H9 (cell line): ENCODE results near the gene CACNB2. TPM values are rescaled to one million over a fixed set of nuclear protein-coding genes. Genes with fewer than 3 reads are reported as not detected.

Experiments
- DNase-seq: peaks from one replicate; pipeline ENCODE4 v3.0.0-alpha.2; 2017
- H2AFZ ChIP-seq: one replicate; pipeline ENCODE4 v1.6.1; 2013; ENCODE audit warnings: mild to moderate bottlenecking, low read length, control low read depth, moderate library complexity
- H2AK5ac ChIP-seq: 2 replicates; pipeline ENCODE4 v1.6.1; 2013; ENCODE audit warnings: low read length, control low read depth, mixed read lengths; ENCODE audit not compliant: insufficient read length
- H2BK120ac ChIP-seq: one replicate; pipeline ENCODE4 v1.6.1; 2013; ENCODE audit warnings: low read depth, mild to moderate bottlenecking, low read length, control low read depth, inconsistent platforms; ENCODE audit not compliant: poor library complexity, severe bottlenecking
- H2BK12ac ChIP-seq: 2 replicates; pipeline ENCODE4 v1.6.1; 2013; ENCODE audit warnings: low read length, control low read depth, mixed read lengths, low read depth; ENCODE audit not compliant: insufficient read length
- H2BK15ac ChIP-seq: 2 replicates; pipeline ENCODE4 v1.6.1; 2013; ENCODE audit warnings: low read depth, low read length, control low read depth
- H2BK20ac ChIP-seq: one replicate; pipeline ENCODE4 v1.6.1; 2013; ENCODE audit warnings: low read depth, mild to moderate bottlenecking, low read length, control low read depth, inconsistent platforms; ENCODE audit not compliant: poor library complexity, severe bottlenecking
- H2BK5ac ChIP-seq: 2 replicates; pipeline ENCODE4 v1.6.1; 2013; ENCODE audit warnings: low read length, control low read depth, mixed read lengths; ENCODE audit not compliant: insufficient read length
- H3K14ac ChIP-seq: 2 replicates; pipeline ENCODE4 v1.6.1; 2013; ENCODE audit warnings: low read length, control low read depth; ENCODE audit not compliant: insufficient read depth
- H3K18ac ChIP-seq: 2 replicates; pipeline ENCODE4 v1.6.1; 2013; ENCODE audit warnings: low read depth, mild to moderate bottlenecking, mixed read lengths, low read length, control low read depth; ENCODE audit not compliant: insufficient read length
- H3K23ac ChIP-seq: 2 replicates; pipeline ENCODE4 v1.6.1; 2013; ENCODE audit warnings: low read length, control low read depth, mixed read lengths, low read depth; ENCODE audit not compliant: insufficient read length
- H3K23me2 ChIP-seq: 2 replicates; pipeline ENCODE4 v1.6.1; 2013; ENCODE audit warnings: low read depth, mild to moderate bottlenecking, mixed read lengths, low read length, control low read depth; ENCODE audit not compliant: insufficient read length, poor library complexity, severe bottlenecking
- H3K27ac ChIP-seq: 2 replicates; pipeline ENCODE4 v1.5.1; 2013; ENCODE audit warnings: low read length, control low read depth, mixed read lengths, low read depth; ENCODE audit not compliant: insufficient read length
- H3K27me3 ChIP-seq: 2 replicates; pipeline ENCODE4 v1.6.1; 2013; ENCODE audit warnings: low read length, control low read depth, inconsistent platforms; ENCODE audit not compliant: insufficient read depth
- H3K4ac ChIP-seq: 2 replicates; pipeline ENCODE4 v1.6.1; 2013; ENCODE audit warnings: low read depth, mild to moderate bottlenecking, control low read depth, inconsistent platforms, low read length, moderate library complexity
- H3K4me1 ChIP-seq: 2 replicates; pipeline ENCODE4 v1.6.1; 2013; ENCODE audit warnings: low read length, control low read depth, inconsistent platforms; ENCODE audit not compliant: insufficient read depth
- H3K4me2 ChIP-seq: 2 replicates; pipeline ENCODE4 v1.6.1; 2013; ENCODE audit warnings: low read length, control low read depth, mixed read lengths; ENCODE audit not compliant: insufficient read length, insufficient read depth
- H3K56ac ChIP-seq: 2 replicates; pipeline ENCODE4 v1.6.1; 2013; ENCODE audit warnings: low read depth, mild to moderate bottlenecking, mixed read lengths, low read length, control low read depth; ENCODE audit not compliant: insufficient read length
- H3K79me1 ChIP-seq: 2 replicates; pipeline ENCODE4 v1.6.1; 2013; ENCODE audit warnings: low read depth, mild to moderate bottlenecking, moderate library complexity, low read length, control low read depth, inconsistent platforms; ENCODE audit not compliant: insufficient read depth, poor library complexity, severe bottlenecking
- H3K79me2 ChIP-seq: 2 replicates; pipeline ENCODE4 v1.6.1; 2013; ENCODE audit warnings: low read length, control low read depth, inconsistent platforms; ENCODE audit not compliant: insufficient read depth
- H3K9ac ChIP-seq: 2 replicates; pipeline ENCODE4 v1.6.1; 2013; ENCODE audit warnings: low read length, control low read depth, mixed read lengths; ENCODE audit not compliant: insufficient read length; ENCODE audit errors: extremely low read depth
- H3K9me3 ChIP-seq: one replicate; pipeline ENCODE4 v1.6.1; 2013; ENCODE audit warnings: low read depth, low read length, inconsistent platforms; ENCODE audit not compliant: control insufficient read depth
- H3T11ph ChIP-seq: one replicate; pipeline ENCODE4 v1.6.1; 2013; ENCODE audit warnings: mild to moderate bottlenecking, low read length, control low read depth, inconsistent platforms
- H4K20me1 ChIP-seq: one replicate; pipeline ENCODE4 v1.6.1; 2013; ENCODE audit not compliant: control insufficient read depth, insufficient read length, insufficient read depth
- H4K5ac ChIP-seq: 2 replicates; pipeline ENCODE4 v1.6.1; 2013; ENCODE audit warnings: low read depth, mild to moderate bottlenecking, mixed read lengths, low read length, control low read depth; ENCODE audit not compliant: insufficient read length
- H4K8ac ChIP-seq: replicated peaks from 2 replicates; pipeline ENCODE4 v1.6.1; 2013; ENCODE audit warnings: low read length, control low read depth, mixed read lengths, low read depth; ENCODE audit not compliant: insufficient read length
- H4K91ac ChIP-seq: 2 replicates; pipeline ENCODE4 v1.6.1; 2013; ENCODE audit warnings: low read depth, mild to moderate bottlenecking, moderate library complexity, mixed read lengths, low read length, control low read depth; ENCODE audit not compliant: insufficient read length
- H3K27ac Mint-ChIP-seq, 3 experiments: 2 replicates in 2 of 3; 3 replicates in 1 of 3; pipeline ENCODE4 v1.8.0; 2020 to 2021; ENCODE audit warnings: mixed read lengths in 3 of 3, mild to moderate bottlenecking in 1 of 3, moderate library complexity in 1 of 3
- H3K27me3 Mint-ChIP-seq: 2 replicates; pipeline ENCODE4 v1.8.0; 2021; ENCODE audit warnings: low read depth, mild to moderate bottlenecking, moderate library complexity, mixed read lengths
- H3K36me3 Mint-ChIP-seq, 3 experiments: 2 replicates in 2 of 3; 3 replicates in 1 of 3; pipeline ENCODE4 v1.8.0; 2020 to 2021; ENCODE audit warnings: low read depth in 3 of 3, mixed read lengths in 3 of 3; ENCODE audit not compliant: insufficient read depth in 1 of 3
- H3K4me1 Mint-ChIP-seq, 2 experiments: 2 replicates each; pipeline ENCODE4 v1.8.0; 2020; ENCODE audit warnings: mixed read lengths in 2 of 2
- H3K4me3 Mint-ChIP-seq, 2 experiments: 2 replicates in 1 of 2; 3 replicates in 1 of 2; pipeline ENCODE4 v1.8.0; 2020 to 2021; ENCODE audit warnings: mild to moderate bottlenecking in 2 of 2, mixed read lengths in 2 of 2, moderate library complexity in 1 of 2
- H3K9me3 Mint-ChIP-seq, 2 experiments: 2 replicates in 1 of 2; 3 replicates in 1 of 2; pipeline ENCODE4 v1.8.0; 2020; ENCODE audit warnings: mild to moderate bottlenecking in 2 of 2, mixed read lengths in 2 of 2, moderate library complexity in 1 of 2
- WGBS: extraction: QIAGEN DNeasy Blood & Tissue Kit; methylation state at CpG from one replicate; pipeline ENCODE4 v1.1.7; 2013; ENCODE audit warnings: missing lambda C conversion rate, low lambda C conversion rate, mixed read lengths; ENCODE audit not compliant: insufficient read length; ENCODE audit errors: extremely low coverage; 5-methylcytosine and 5-hydroxymethylcytosine counted together
- total RNA-seq: library from RNA; stranded (reverse); gene quantifications from 2 replicates; pipeline ENCODE4 v1.2.1, GENCODE V29; 2021
- TF ChIP-seq, protein P1 (sequence below): fragments of 200-600 bp; sonication (generic); conservative IDR thresholded peaks from 3 replicates; pipeline ENCODE4 v1.8.0; 2021; ENCODE audit warnings: antibody characterized with exemption, mild to moderate bottlenecking

CACNB2 gene
- total RNA-seq, 1 experiment from 2014 or later, result 2.6 TPM

DNA sequence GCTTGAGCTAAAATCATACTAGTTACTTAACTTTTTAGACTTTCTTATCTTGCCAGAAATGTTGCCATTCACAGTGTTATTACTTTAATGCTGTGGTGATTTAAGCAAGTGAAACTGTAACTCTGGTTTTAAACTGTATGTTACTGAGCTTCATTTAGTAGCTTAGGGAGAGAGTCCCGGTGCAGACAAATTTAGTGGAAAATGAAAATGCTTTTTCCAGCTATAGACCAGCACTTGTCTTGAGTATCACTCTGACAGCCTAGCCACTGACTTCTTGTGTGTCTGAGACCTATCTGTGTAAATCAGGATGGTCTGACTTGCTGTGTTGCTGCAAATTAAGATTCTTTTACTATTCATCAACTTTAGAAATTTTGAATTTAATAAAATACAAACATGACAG, 200.8 kb downstream of the CACNB2 start:
- H3K9me3 Mint-ChIP-seq, result no peaks in the 10 kb centered on the region
- H3K4me3 Mint-ChIP-seq, result no peak overlapping the region

More for the DNA sequence above, 200.8 kb downstream of the CACNB2 start:
- no peak for DNase-seq
- no peak overlapping the region for H3T11ph ChIP-seq
- no peaks in the 10 kb centered on the region for H3K36me3 Mint-ChIP-seq
- H2BK120ac ChIP-seq, result no peak overlapping the region
- H3K4me1 ChIP-seq, result no peaks in the 10 kb centered on the region
- H3K27ac Mint-ChIP-seq, result no peak overlapping the region
- TF ChIP-seq, protein P1, sequence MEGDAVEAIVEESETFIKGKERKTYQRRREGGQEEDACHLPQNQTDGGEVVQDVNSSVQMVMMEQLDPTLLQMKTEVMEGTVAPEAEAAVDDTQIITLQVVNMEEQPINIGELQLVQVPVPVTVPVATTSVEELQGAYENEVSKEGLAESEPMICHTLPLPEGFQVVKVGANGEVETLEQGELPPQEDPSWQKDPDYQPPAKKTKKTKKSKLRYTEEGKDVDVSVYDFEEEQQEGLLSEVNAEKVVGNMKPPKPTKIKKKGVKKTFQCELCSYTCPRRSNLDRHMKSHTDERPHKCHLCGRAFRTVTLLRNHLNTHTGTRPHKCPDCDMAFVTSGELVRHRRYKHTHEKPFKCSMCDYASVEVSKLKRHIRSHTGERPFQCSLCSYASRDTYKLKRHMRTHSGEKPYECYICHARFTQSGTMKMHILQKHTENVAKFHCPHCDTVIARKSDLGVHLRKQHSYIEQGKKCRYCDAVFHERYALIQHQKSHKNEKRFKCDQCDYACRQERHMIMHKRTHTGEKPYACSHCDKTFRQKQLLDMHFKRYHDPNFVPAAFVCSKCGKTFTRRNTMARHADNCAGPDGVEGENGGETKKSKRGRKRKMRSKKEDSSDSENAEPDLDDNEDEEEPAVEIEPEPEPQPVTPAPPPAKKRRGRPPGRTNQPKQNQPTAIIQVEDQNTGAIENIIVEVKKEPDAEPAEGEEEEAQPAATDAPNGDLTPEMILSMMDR, result no peak
- H3K9me3 ChIP-seq, result no peaks in the 10 kb centered on the region
- H4K20me1 ChIP-seq, result no peaks in the 10 kb centered on the region
- no peak overlapping the region for H4K91ac ChIP-seq
- no peak overlapping the region for H2BK15ac ChIP-seq
- no peak overlapping the region for H2BK12ac ChIP-seq
- H3K27me3 Mint-ChIP-seq, result no peaks in the 10 kb centered on the region
- H3K4me2 ChIP-seq, result no peak overlapping the region
- WGBS, result no CpG with 5 or more reads among the region's 1 CpG
- H4K8ac ChIP-seq, result no peak overlapping the region
- H3K56ac ChIP-seq, result no peak overlapping the region
- no peak overlapping the region for H3K14ac ChIP-seq
- no peak overlapping the region for H4K5ac ChIP-seq
- no peak overlapping the region for H2AK5ac ChIP-seq
- no peak overlapping the region for H2BK20ac ChIP-seq
- H3K23ac ChIP-seq, result no peak overlapping the region
- no peaks in the 10 kb centered on the region for H3K79me1 ChIP-seq
- no peaks in the 10 kb centered on the region for H3K23me2 ChIP-seq
- peaks cover 5% of the 10 kb centered on the region in 2 experiments; a peak in 2 of 4 replicates for H3K4me1 Mint-ChIP-seq
- H3K79me2 ChIP-seq, result no peaks in the 10 kb centered on the region
- no peak overlapping the region for H3K9ac ChIP-seq
- no peak overlapping the region for H3K18ac ChIP-seq
- H2AFZ ChIP-seq, result no peak overlapping the region
- H3K27ac ChIP-seq, result no peak overlapping the region
- no peaks in the 10 kb centered on the region for H3K27me3 ChIP-seq
- H2BK5ac ChIP-seq, result no peak overlapping the region
- H3K4ac ChIP-seq, result no peak overlapping the region
